CD14-positive monocyte (primary cell): ENCODE data around the gene ASAP3. TPM values are rescaled to one million over a fixed set of nuclear protein-coding genes. Genes with fewer than 3 reads are reported as not detected.

ENCODE experiments used
- DNase-seq, 3 donors: peaks; one replicate each; pipeline ENCODE4 v3.0.0-alpha.2; 2011 to 2022
- H2AFZ ChIP-seq: 2 replicates; pipeline ENCODE4 v1.6.0; 2012; ENCODE audit warnings: mild to moderate bottlenecking, low read depth, low read length, inconsistent platforms; ENCODE audit not compliant: insufficient read depth, poor library complexity, severe bottlenecking
- H3K27ac ChIP-seq, 2 donors: 1 replicate in 1 of 2; 2 replicates in 1 of 2; pipeline ENCODE4 v1.5.1; 2012 to 2013; ENCODE audit warnings: low read length in 2 of 2, control low read depth in 1 of 2, inconsistent platforms in 1 of 2, low read depth in 1 of 2, mild to moderate bottlenecking in 1 of 2
- H3K27me3 ChIP-seq, 2 donors: one replicate each; pipeline versions ENCODE4 v1.6.0 to v1.6.1; 2011 to 2013; ENCODE audit warnings: low read length in 2 of 2; ENCODE audit not compliant: control insufficient read depth in 2 of 2, insufficient read depth in 2 of 2
- H3K36me3 ChIP-seq, 2 donors: replicated peaks in 1 of 2; 1 replicate in 1 of 2; 2 replicates in 1 of 2; pipeline versions ENCODE4 v1.5.1 to v1.6.1; 2012 to 2013; ENCODE audit warnings: low read length in 2 of 2, control low read depth in 1 of 2, inconsistent platforms in 1 of 2, mild to moderate bottlenecking in 1 of 2; ENCODE audit not compliant: insufficient read depth in 2 of 2, control insufficient read depth in 1 of 2
- H3K4me1 ChIP-seq, 2 donors: 1 replicate in 1 of 2; 2 replicates in 1 of 2; pipeline versions ENCODE4 v1.5.1 to v1.6.1; 2012 to 2013; ENCODE audit warnings: low read length in 2 of 2, control low read depth in 1 of 2, inconsistent platforms in 1 of 2, mild to moderate bottlenecking in 1 of 2, moderate library complexity in 1 of 2; ENCODE audit not compliant: insufficient read depth in 2 of 2, control insufficient read depth in 1 of 2
- H3K4me2 ChIP-seq: replicated peaks from 2 replicates; pipeline ENCODE3; 2012; ENCODE audit warnings: low read length, moderate library complexity, mild to moderate bottlenecking; ENCODE audit not compliant: poor library complexity, severe bottlenecking; ENCODE audit errors: extremely low read depth
- H3K4me3 ChIP-seq, 3 experiments: fragments of 200-600 bp in 1 of 3; sonication (generic) in 1 of 3; replicated peaks in 1 of 3; 1 replicate in 2 of 3; 2 replicates in 1 of 3; pipeline ENCODE4 v1.5.1; 2011 to 2013; ENCODE audit warnings: low read length in 3 of 3, mild to moderate bottlenecking in 3 of 3, control low read depth in 2 of 3, low read depth in 2 of 3, inconsistent platforms in 1 of 3, moderate library complexity in 1 of 3
- H3K79me2 ChIP-seq: 2 replicates; pipeline ENCODE4 v1.6.0; 2012; ENCODE audit warnings: mild to moderate bottlenecking, control low read depth, inconsistent platforms, low read length, moderate library complexity; ENCODE audit not compliant: insufficient read depth
- H3K9ac ChIP-seq: 2 replicates; pipeline ENCODE4 v1.6.0; 2017; ENCODE audit warnings: low read length, mild to moderate bottlenecking; ENCODE audit not compliant: insufficient read depth, poor library complexity, severe bottlenecking
- H3K9me3 ChIP-seq, 2 donors: replicated peaks in 1 of 2; 1 replicate in 1 of 2; 2 replicates in 1 of 2; pipeline versions ENCODE4 v1.5.1 to v1.6.1; 2012 to 2013; ENCODE audit warnings: low read length in 2 of 2, control low read depth in 1 of 2; ENCODE audit not compliant: control insufficient read depth in 1 of 2, insufficient read depth in 1 of 2
- H4K20me1 ChIP-seq: 2 replicates; pipeline ENCODE4 v1.6.0; 2012; ENCODE audit warnings: mild to moderate bottlenecking, low read length, control low read depth, moderate library complexity; ENCODE audit not compliant: insufficient read depth
- H3K27ac Mint-ChIP-seq, 7 donors: one replicate each; pipeline ENCODE4 v1.8.0; 2020; ENCODE audit warnings: mild to moderate bottlenecking in 7 of 7, mixed read lengths in 7 of 7, moderate library complexity in 6 of 7, inconsistent platforms in 2 of 7
- H3K27me3 Mint-ChIP-seq, 3 donors: one replicate each; pipeline ENCODE4 v1.8.0; 2021 to 2022; ENCODE audit warnings: low read depth in 3 of 3, mild to moderate bottlenecking in 3 of 3, mixed read lengths in 3 of 3, moderate library complexity in 3 of 3, inconsistent platforms in 1 of 3
- H3K36me3 Mint-ChIP-seq, 2 donors: one replicate each; pipeline ENCODE4 v1.8.0; 2020; ENCODE audit warnings: mixed read lengths in 2 of 2, inconsistent platforms in 1 of 2, mild to moderate bottlenecking in 1 of 2
- H3K4me1 Mint-ChIP-seq: one replicate; pipeline ENCODE4 v1.8.0; 2020; ENCODE audit warnings: mild to moderate bottlenecking, mixed read lengths
- H3K4me3 Mint-ChIP-seq, 2 donors: one replicate each; pipeline ENCODE4 v1.8.0; 2020; ENCODE audit warnings: mild to moderate bottlenecking in 2 of 2, mixed read lengths in 2 of 2, moderate library complexity in 1 of 2
- H3K9me3 Mint-ChIP-seq, 7 donors: one replicate each; pipeline ENCODE4 v1.8.0; 2020 to 2022; ENCODE audit warnings: mixed read lengths in 7 of 7, mild to moderate bottlenecking in 6 of 7, moderate library complexity in 6 of 7, inconsistent platforms in 2 of 7
- WGBS: methylation state at CpG from one replicate; pipeline ENCODE4 v1.1.5; 2013; ENCODE audit warnings: missing lambda C conversion rate; ENCODE audit not compliant: insufficient coverage; 5-methylcytosine and 5-hydroxymethylcytosine counted together
- intact Hi-C, 2 donors: fragments of 100-400 bp; cut with micrococcal nuclease; formaldehyde crosslinking; loops; one replicate each; pipeline versions ENCODE4 v1.15.0 to v1.15.1; 2023
- polyA plus RNA-seq, 3 donors: library from polyadenylated mRNA; depleted of rRNA in 1 of 3; unstranded in 2 of 3; stranded (reverse) in 1 of 3; fragments of 300-500 nt in 2 of 3; fragments of >200 nt in 1 of 3; fragmentation: Illumina TruSeq in 2 of 3; gene quantifications; 1 replicate in 2 of 3; 2 replicates in 1 of 3; pipeline ENCODE4 v1.2.3, GENCODE V29; 2012 to 2021
- TF ChIP-seq, protein P1 (sequence below): fragments of 200-600 bp; IDR thresholded peaks from one replicate; pipeline ENCODE4 v1.8.0; 2022; ENCODE audit warnings: antibody characterized with exemption, mild to moderate bottlenecking

The ASAP3 gene
- polyA plus RNA-seq, 3 donors: 0.27 to 1.1 TPM; not detected in 1

DNA sequence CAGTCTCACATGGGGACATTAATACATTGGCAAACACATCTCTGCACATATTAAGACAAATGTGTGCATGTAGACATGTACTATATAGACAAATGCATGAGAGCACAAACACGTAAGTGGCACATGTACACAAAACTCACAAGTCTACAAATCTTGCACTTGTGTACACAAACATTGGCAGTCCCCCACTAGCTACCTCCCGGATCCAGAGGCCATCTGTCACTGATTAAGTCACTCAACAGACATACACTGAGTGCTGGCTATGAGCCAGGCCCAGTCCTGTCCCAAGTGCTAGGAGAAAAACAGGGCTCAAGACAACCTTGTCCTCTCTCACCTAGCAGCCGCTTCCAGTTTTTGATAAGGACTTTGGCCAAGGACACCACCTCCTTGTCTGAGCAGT is 66.4 kb downstream of the ASAP3 start:
- no peak overlapping the region for H3K4me2 ChIP-seq
- TF ChIP-seq, protein P1, sequence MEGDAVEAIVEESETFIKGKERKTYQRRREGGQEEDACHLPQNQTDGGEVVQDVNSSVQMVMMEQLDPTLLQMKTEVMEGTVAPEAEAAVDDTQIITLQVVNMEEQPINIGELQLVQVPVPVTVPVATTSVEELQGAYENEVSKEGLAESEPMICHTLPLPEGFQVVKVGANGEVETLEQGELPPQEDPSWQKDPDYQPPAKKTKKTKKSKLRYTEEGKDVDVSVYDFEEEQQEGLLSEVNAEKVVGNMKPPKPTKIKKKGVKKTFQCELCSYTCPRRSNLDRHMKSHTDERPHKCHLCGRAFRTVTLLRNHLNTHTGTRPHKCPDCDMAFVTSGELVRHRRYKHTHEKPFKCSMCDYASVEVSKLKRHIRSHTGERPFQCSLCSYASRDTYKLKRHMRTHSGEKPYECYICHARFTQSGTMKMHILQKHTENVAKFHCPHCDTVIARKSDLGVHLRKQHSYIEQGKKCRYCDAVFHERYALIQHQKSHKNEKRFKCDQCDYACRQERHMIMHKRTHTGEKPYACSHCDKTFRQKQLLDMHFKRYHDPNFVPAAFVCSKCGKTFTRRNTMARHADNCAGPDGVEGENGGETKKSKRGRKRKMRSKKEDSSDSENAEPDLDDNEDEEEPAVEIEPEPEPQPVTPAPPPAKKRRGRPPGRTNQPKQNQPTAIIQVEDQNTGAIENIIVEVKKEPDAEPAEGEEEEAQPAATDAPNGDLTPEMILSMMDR: no peak
- no peaks in the 10 kb centered on the region for H3K27me3 ChIP-seq
- no peaks in the 10 kb centered on the region for H3K79me2 ChIP-seq
- Mint-ChIP-seq H3K36me3 (no peaks in the 10 kb centered on the region), H3K4me1 (peaks cover 8% of the 10 kb centered on the region), H3K27ac (peak overlapping the region in 1 of 7 donors; percentile 46), H3K4me3 (no peak overlapping the region), H3K27me3 (peaks cover 0 to 6% (median under 1%) of the 10 kb centered on the region in 3 donors), H3K9me3 (peaks cover 0 to 4% (median 0%) of the 10 kb centered on the region in 7 donors)
- no peak overlapping the region for H2AFZ ChIP-seq
- no peak overlapping the region for H3K27ac ChIP-seq
- no peak overlapping the region for H3K9ac ChIP-seq
- H3K9me3 ChIP-seq: no peaks in the 10 kb centered on the region
- no peak overlapping the region for H3K4me3 ChIP-seq
- no peaks in the 10 kb centered on the region for H4K20me1 ChIP-seq
- intact Hi-C loops: no loop called here
- WGBS: 83% methylated on average over 2 of the region's 3 CpGs
- H3K36me3 ChIP-seq: no peaks in the 10 kb centered on the region
- DNase-seq: no peak
- H3K4me1 ChIP-seq: peaks cover 10% of the 10 kb centered on the region in 2 donors

DNA sequence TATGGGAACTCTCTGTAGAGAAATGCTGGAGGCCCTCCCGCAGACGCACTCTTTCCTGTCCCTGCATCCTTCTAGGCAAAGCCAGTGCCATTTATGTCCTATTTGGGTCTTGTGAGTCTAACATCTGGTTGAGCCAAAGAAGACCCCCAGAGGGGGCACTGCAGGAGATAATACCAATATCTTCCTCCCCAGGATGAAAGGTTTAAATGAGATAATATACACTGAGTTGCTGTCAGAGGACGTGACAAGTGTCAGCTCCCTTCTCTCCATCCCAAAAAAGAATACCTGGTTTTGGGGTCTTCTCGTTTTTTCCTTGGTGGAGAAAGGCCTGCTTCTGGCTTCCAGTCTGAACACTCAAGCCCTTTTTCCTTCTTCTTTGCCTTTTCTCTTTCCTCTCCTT is 67.0 kb downstream of the ASAP3 start:
- H3K4me1 Mint-ChIP-seq: peaks cover 2% of the 10 kb centered on the region
- DNase-seq: no peak

More for the DNA sequence above, 67.0 kb downstream of the ASAP3 start:
- Histone ChIP-seq H2AFZ (no peak overlapping the region), H3K27ac (no peak overlapping the region), H3K9me3 (no peaks in the 10 kb centered on the region), H3K36me3 (no peaks in the 10 kb centered on the region), H3K4me2 (no peak overlapping the region), H3K9ac (no peak overlapping the region), H3K4me1 (peaks cover 4% of the 10 kb centered on the region in 2 donors), H4K20me1 (no peaks in the 10 kb centered on the region), H3K4me3 (no peak overlapping the region), H3K27me3 (no peaks in the 10 kb centered on the region), H3K79me2 (no peaks in the 10 kb centered on the region)
- H3K36me3 Mint-ChIP-seq: no peaks in the 10 kb centered on the region
- H3K4me3 Mint-ChIP-seq: no peak overlapping the region
- peaks cover 0 to 6% (median 0%) of the 10 kb centered on the region in 3 donors for H3K27me3 Mint-ChIP-seq
- H3K27ac Mint-ChIP-seq: peak overlapping the region in 1 of 7 donors; percentile 46
- WGBS: no CpG with 5 or more reads among the region's 4 CpGs
- H3K9me3 Mint-ChIP-seq: peaks cover 0 to 3% (median 0%) of the 10 kb centered on the region in 7 donors
- intact Hi-C loops: no loop called here
- TF ChIP-seq, protein P1: no peak
